Right lobe of liver (tissue), 5 donors: ENCODE data around the gene TBC1D23. TPM values are rescaled to one million over a fixed set of nuclear protein-coding genes. Genes with fewer than 3 reads are reported as not detected.

Experiments used
- total RNA-seq, 6 experiments: library from RNA; depleted of rRNA in 2 of 6; stranded (reverse); fragments of >200 nt in 2 of 6; fragmentation: NEBNext Ultra II Directional in 3 of 6; extraction: Animal tissue kit (Norgen Biotek cat#: 25700) in 3 of 6; gene quantifications; one replicate each; pipeline versions ENCODE4 v1.1.0 to v1.2.4, GENCODE V29; 2016 to 2023
- donor health status: DM: no; HTN: no; CAD: no.
- donor health status: DM: no; HTN: no; CAD: no.
- donor health status: DM: no; HTN: yes; CAD: no.
- donor health status: DM: no; HTN: yes; CAD: no.

Gene TBC1D23
- total RNA-seq, 6 experiments from 2014 or later = 13.9 to 26.2 (median 21.5) TPM

Other genes starting within 250 kb of the TBC1D23 start
- gene FILIP1L, start 146.5 kb upstream of the TBC1D23 start, total RNA-seq = 10 to 100 TPM in 1 of 6 experiments, 1 to 10 TPM in 4, under 1 TPM in 1; 0.97 to 10.8 (median 3.6) TPM
- gene NIT2, start 73.8 kb downstream of the TBC1D23 start, total RNA-seq = 100 to 1,000 TPM in 4 of 6 experiments, 10 to 100 TPM in 2; 43.5 to 141 (median 103) TPM
- 10 to 100 TPM; 30.2 to 44.9 (median 39.6) TPM for gene TOMM70, start 140.1 kb downstream of the TBC1D23 start, total RNA-seq
- gene LNP1, start 140.5 kb downstream of the TBC1D23 start, total RNA-seq = 1 to 10 TPM in 5 of 6 experiments, under 1 TPM in 1; 0.89 to 1.9 (median 1.7) TPM
- gene TMEM45A, start 231.6 kb downstream of the TBC1D23 start, total RNA-seq = 100 to 1,000 TPM in 1 of 6 experiments, 10 to 100 TPM in 5; 47.9 to 189 (median 54.2) TPM